Activated CD8-positive, alpha-beta T cell treated with anti-CD3 and anti-CD28 coated beads for 36 hours (primary cell): ENCODE measurements around the gene ZNF75A. TPM values are rescaled to one million over a fixed set of nuclear protein-coding genes. Genes with fewer than 3 reads are reported as not detected.

Experiments used
- ATAC-seq: fragments of 200-7000 bp; cut with Tn5 transposase; one replicate; pipeline ENCODE4 v1.10.0; 2021; ENCODE audit warnings: mild to moderate bottlenecking, moderate library complexity
- CTCF ChIA-PET: fragments of 350-600 bp; sonication (Branson Sonifier 250); formaldehyde crosslinking; loops from one replicate; lab custom pipeline; 2021; ENCODE audit warnings: antibody characterized with exemption; lab: Charles Lee
- POLR2A ChIA-PET: fragments of 350-600 bp; sonication (Branson Sonifier 250); formaldehyde crosslinking; loops from one replicate; lab custom pipeline; 2021; ENCODE audit warnings: antibody characterized with exemption; lab: Charles Lee
- DNase-seq: peaks from one replicate; pipeline ENCODE4 v3.0.0-alpha.2; 2020
- H3K27ac Mint-ChIP-seq: one replicate; pipeline ENCODE4 v1.8.0; 2021; ENCODE audit warnings: mild to moderate bottlenecking, mixed read lengths
- H3K27me3 Mint-ChIP-seq: one replicate; pipeline ENCODE4 v1.8.0; 2021; ENCODE audit warnings: mixed read lengths
- H3K36me3 Mint-ChIP-seq: one replicate; pipeline ENCODE4 v1.8.0; 2021; ENCODE audit warnings: low read depth, mixed read lengths
- H3K4me1 Mint-ChIP-seq: one replicate; pipeline ENCODE4 v1.8.0; 2021; ENCODE audit warnings: low read depth, mixed read lengths
- H3K4me3 Mint-ChIP-seq: one replicate; pipeline ENCODE4 v1.8.0; 2021; ENCODE audit warnings: mild to moderate bottlenecking, moderate library complexity, mixed read lengths
- H3K9me3 Mint-ChIP-seq: one replicate; pipeline ENCODE4 v1.8.0; 2021; ENCODE audit warnings: mixed read lengths
- CTCF ChIP-seq: fragments of 200-600 bp; IDR thresholded peaks from one replicate; pipeline ENCODE4 v1.8.0; 2022; ENCODE audit warnings: antibody characterized with exemption, mild to moderate bottlenecking
- intact Hi-C: fragments of 100-400 bp; cut with micrococcal nuclease; formaldehyde crosslinking; loops from one replicate; pipeline ENCODE4 v1.10.0; 2022
- total RNA-seq, 2 experiments: library from RNA; stranded (reverse); gene quantifications; one replicate each; pipeline ENCODE4 v1.2.3, GENCODE V29; 2021

The ZNF75A gene
- total RNA-seq, 2 experiments from 2014 or later = 21.2 to 21.7 TPM

GRCh38 chr16:3355589-3355988 lies 50.3 kb downstream of the ZNF75A start, which contains the start of gene OR2C1:
TSS of gene OR2C1 (plus strand) at chr16:3355889. CDS start at chr16:3355941, 52 bp downstream.
- peaks cover 8% of the 10 kb centered on the region for H3K9me3 Mint-ChIP-seq
- TF ChIP-seq CTCF = no peak
- H3K4me1 Mint-ChIP-seq = no peaks in the 10 kb centered on the region
- peaks cover 5% of the 10 kb centered on the region for H3K36me3 Mint-ChIP-seq
- no peak within 1 kb of the TSS for H3K27ac Mint-ChIP-seq
- peaks cover 8% of the 10 kb centered on the region for H3K27me3 Mint-ChIP-seq
- ChIA-PET POLR2A (no interaction called here), CTCF (interaction anchor here (1.4 kb wide), 1 partner anchor 40 kb away, joined by 4 read pairs; no protein-coding TSS in a partner anchor)
- no peak for ATAC-seq
- no peak within 1 kb of the TSS for H3K4me3 Mint-ChIP-seq
- DNase-seq = no peak
- intact Hi-C loops = no loop called here

DNA sequence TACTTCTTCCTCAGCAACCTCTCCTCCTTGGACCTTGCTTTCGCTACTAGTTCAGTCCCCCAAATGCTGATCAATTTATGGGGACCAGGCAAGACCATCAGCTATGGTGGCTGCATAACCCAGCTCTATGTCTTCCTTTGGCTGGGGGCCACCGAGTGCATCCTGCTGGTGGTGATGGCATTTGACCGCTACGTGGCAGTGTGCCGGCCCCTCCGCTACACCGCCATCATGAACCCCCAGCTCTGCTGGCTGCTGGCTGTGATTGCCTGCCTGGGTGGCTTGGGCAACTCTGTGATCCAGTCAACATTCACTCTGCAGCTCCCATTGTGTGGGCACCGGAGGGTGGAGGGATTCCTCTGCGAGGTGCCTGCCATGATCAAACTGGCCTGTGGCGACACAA lies 50.8 kb downstream of the ZNF75A start:
- DNase-seq = no peak
- Mint-ChIP-seq H3K36me3 (peaks cover 5% of the 10 kb centered on the region), H3K27me3 (peaks cover 12% of the 10 kb centered on the region), H3K9me3 (peaks cover 8% of the 10 kb centered on the region), H3K4me3 (no peak overlapping the region), H3K4me1 (no peaks in the 10 kb centered on the region), H3K27ac (no peak overlapping the region)
- ChIA-PET CTCF (no interaction called here), POLR2A (no interaction called here)
- no peak for ATAC-seq
- intact Hi-C loops = no loop called here
- TF ChIP-seq CTCF = no peak

DNA sequence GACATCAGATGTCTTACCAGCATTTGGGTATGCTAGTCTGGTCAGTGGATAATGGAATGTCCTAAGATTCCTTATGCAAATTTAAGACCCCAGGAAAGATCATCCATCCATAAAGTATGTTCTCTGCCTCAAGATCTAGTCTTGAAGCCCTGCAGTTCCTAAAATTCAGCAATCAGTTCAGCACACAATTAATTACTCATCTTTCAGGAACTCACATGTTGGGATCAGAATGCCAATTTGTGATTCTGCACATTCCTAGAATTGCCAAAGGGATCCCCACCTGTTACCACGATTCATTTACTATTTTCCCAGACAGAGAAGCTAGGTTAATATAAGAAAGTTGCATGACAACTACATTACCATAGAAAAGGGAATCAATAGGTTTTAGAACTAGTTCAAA lies 53.6 kb downstream of the ZNF75A start:
- H3K4me1 Mint-ChIP-seq = no peaks in the 10 kb centered on the region
- peaks cover 12% of the 10 kb centered on the region for H3K9me3 Mint-ChIP-seq
- no peak for TF ChIP-seq CTCF
- ChIA-PET POLR2A (no interaction called here), CTCF (no interaction called here)
- no peak overlapping the region for H3K4me3 Mint-ChIP-seq
- ATAC-seq = no peak
- intact Hi-C loops = no loop called here
- H3K36me3 Mint-ChIP-seq = peaks cover 5% of the 10 kb centered on the region
- peaks cover 16% of the 10 kb centered on the region for H3K27me3 Mint-ChIP-seq
- H3K27ac Mint-ChIP-seq = no peak overlapping the region
- no peak for DNase-seq

GRCh38 chr16:3362931-3363330 lies 57.6 kb downstream of the ZNF75A start:
- intact Hi-C loops = no loop called here
- Mint-ChIP-seq H3K27ac (no peak overlapping the region), H3K4me1 (peaks cover 13% of the 10 kb centered on the region), H3K4me3 (no peak overlapping the region), H3K27me3 (peaks cover 11% of the 10 kb centered on the region), H3K9me3 (peaks cover 14% of the 10 kb centered on the region), H3K36me3 (peaks cover 4% of the 10 kb centered on the region)
- no peak for ATAC-seq
- POLR2A ChIA-PET = interaction anchor here (0.7 kb wide), 1 partner anchor 44 kb away, joined by 3 read pairs; no protein-coding TSS in a partner anchor
- CTCF ChIA-PET = no interaction called here
- DNase-seq = no peak
- no peak for TF ChIP-seq CTCF

DNA sequence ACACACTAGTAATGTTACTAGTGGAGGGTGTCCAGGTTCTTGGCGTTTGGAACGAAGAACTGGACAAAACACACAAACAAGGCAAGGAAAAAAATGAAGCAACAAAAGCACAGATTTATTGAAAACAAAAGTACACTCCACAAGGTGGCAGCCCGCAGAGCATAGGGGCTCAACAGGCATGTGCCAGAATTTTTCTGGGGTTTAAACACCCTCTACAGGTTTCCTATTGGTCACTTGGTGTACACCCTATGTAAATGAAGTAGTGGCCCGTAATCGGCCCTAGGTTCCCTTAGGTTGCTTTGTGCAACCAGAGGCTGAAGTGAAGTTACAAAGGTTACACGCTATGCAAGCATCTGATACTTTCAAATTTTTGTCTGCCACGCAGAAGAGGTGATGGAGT lies 58.5 kb downstream of the ZNF75A start:
- ATAC-seq = no peak
- intact Hi-C loops = no loop called here
- POLR2A ChIA-PET = no interaction called here
- no peak for TF ChIP-seq CTCF
- Mint-ChIP-seq H3K36me3 (peaks cover 4% of the 10 kb centered on the region), H3K27ac (no peak overlapping the region), H3K27me3 (peaks cover 11% of the 10 kb centered on the region), H3K4me3 (no peak overlapping the region), H3K4me1 (peaks cover 13% of the 10 kb centered on the region), H3K9me3 (peaks cover 14% of the 10 kb centered on the region)
- DNase-seq = peak; percentile 12
- CTCF ChIA-PET = no interaction called here
